OCI-LY7 (cell line): ENCODE measurements around the gene RBM6. TPM values are rescaled to one million over a fixed set of nuclear protein-coding genes. Genes with fewer than 3 reads are reported as not detected.

Experiments
- BruUV-seq: library from RNA; stranded (reverse); fragments of 400-500 nt; replicated peaks from 2 replicates; lab custom pipeline; 2021; lab: Mats Ljungman, UMichigan
- CTCF ChIA-PET: fragments of 300-600 bp; sonication (Branson Sonifier 250); formaldehyde crosslinking; loops from one replicate; lab custom pipeline; 2022; ENCODE audit warnings: antibody characterized with exemption; ENCODE audit not compliant: unreplicated experiment; lab: Charles Lee
- POLR2A ChIA-PET: fragments of 300-600 bp; sonication (Branson Sonifier 250); formaldehyde crosslinking; loops from one replicate; lab custom pipeline; 2022; ENCODE audit warnings: antibody characterized with exemption; lab: Charles Lee
- DNase-seq: peaks from one replicate; pipeline ENCODE4 v3.0.0-alpha.2; 2015; ENCODE audit warnings: low spot score
- H2AFZ ChIP-seq: fragments of 200-600 bp; sonication (generic), shearing (Covaris generic); 2 replicates; pipeline ENCODE4 v1.6.1; 2014; ENCODE audit warnings: mild to moderate bottlenecking, antibody characterized with exemption, low read length, moderate library complexity
- H3K27ac ChIP-seq: fragments of 200-600 bp; sonication (generic); 2 replicates; pipeline ENCODE4 v1.5.1; 2014; ENCODE audit warnings: mixed run types, low read depth, mild to moderate bottlenecking, moderate library complexity, low read length, inconsistent platforms; ENCODE audit not compliant: poor library complexity, severe bottlenecking
- H3K36me3 ChIP-seq: fragments of 200-600 bp; sonication (generic); 2 replicates; pipeline ENCODE4 v1.6.1; 2014; ENCODE audit warnings: mild to moderate bottlenecking, antibody characterized with exemption, low read length, moderate library complexity, mixed read lengths; ENCODE audit not compliant: insufficient read depth
- H3K4me1 ChIP-seq: fragments of 200-600 bp; sonication (generic); 2 replicates; pipeline ENCODE4 v1.5.1; 2014; ENCODE audit warnings: mild to moderate bottlenecking, low read length; ENCODE audit not compliant: insufficient read depth, poor library complexity, severe bottlenecking
- H3K4me2 ChIP-seq: fragments of 200-600 bp; sonication (generic); 2 replicates; pipeline ENCODE4 v1.6.1; 2014; ENCODE audit warnings: mild to moderate bottlenecking, low read length
- H3K4me3 ChIP-seq: fragments of 200-600 bp; sonication (generic); 2 replicates; pipeline ENCODE4 v1.5.1; 2014; ENCODE audit warnings: mild to moderate bottlenecking, low read depth, low read length; ENCODE audit not compliant: poor library complexity, severe bottlenecking
- H3K79me2 ChIP-seq: fragments of 200-600 bp; sonication (generic); 2 replicates; pipeline ENCODE4 v1.6.1; 2016; ENCODE audit warnings: low read depth, mild to moderate bottlenecking, low read length, moderate library complexity, mixed read lengths; ENCODE audit not compliant: insufficient read depth
- H3K9me2 ChIP-seq: fragments of 200-600 bp; sonication (generic); 2 replicates; pipeline ENCODE4 v1.6.1; 2016; ENCODE audit warnings: mild to moderate bottlenecking, low read length, mixed read lengths; ENCODE audit not compliant: insufficient read depth
- H3K9me3 ChIP-seq: fragments of 200-600 bp; sonication (generic); 2 replicates; pipeline ENCODE4 v1.6.1; 2014; ENCODE audit warnings: mild to moderate bottlenecking, mixed run types, low read length, mixed read lengths
- H4K20me1 ChIP-seq: fragments of 200-600 bp; sonication (generic); 2 replicates; pipeline ENCODE4 v1.6.1; 2014; ENCODE audit warnings: mild to moderate bottlenecking, antibody characterized with exemption, low read length, moderate library complexity, mixed read lengths; ENCODE audit not compliant: insufficient read depth
- EZH2phosphoT487 ChIP-seq: fragments of 200-600 bp; sonication (generic); IDR thresholded peaks from 2 replicates; pipeline ENCODE4 v1.6.1; 2018; ENCODE audit warnings: low read depth, borderline replicate concordance, mild to moderate bottlenecking, mixed run types, antibody characterized with exemption, low read length, moderate library complexity, mixed read lengths
- intact Hi-C: fragments of 100-400 bp; cut with micrococcal nuclease; formaldehyde crosslinking; loops from one replicate; pipeline ENCODE4 v1.10.0; 2022; ENCODE audit not compliant: unreplicated experiment
- total RNA-seq, 2 experiments: library from RNA; depleted of rRNA in 1 of 2; stranded (reverse); fragments of >200 nt in 1 of 2; shearing (Covaris generic) in 1 of 2; gene quantifications; 2 replicates each; pipeline ENCODE4 v1.2.3, GENCODE V29; 2014 to 2022
- TF ChIP-seq, protein P1 (sequence below): fragments of 200-600 bp; sonication (generic); conservative IDR thresholded peaks from 2 replicates; pipeline ENCODE4 v1.5.1; 2014; ENCODE audit warnings: mild to moderate bottlenecking, antibody characterized with exemption, low read length, moderate library complexity, mixed read lengths

RBM6 gene
- total RNA-seq, 2 experiments from 2014 or later, result 83.7 to 185 TPM

DNA sequence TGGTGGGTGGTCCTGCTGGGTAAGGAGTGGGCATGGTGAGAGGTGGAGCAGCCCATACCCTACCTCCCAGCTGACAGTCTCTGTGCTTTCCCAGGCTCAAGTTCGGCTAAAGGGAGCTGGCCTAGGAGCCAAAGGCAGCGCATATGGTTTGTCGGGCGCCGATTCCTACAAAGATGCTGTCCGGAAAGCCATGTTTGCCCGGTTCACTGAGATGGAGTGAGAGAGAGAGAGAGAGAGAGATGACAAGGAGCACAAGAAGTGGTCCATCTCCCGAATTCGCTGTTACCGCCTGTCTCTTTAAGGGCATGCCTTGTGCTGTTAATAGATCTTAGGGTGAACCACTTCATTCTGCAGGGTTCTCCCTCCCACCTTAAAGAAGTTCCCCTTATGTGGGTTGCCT lies 178.3 kb downstream of the RBM6 start:
- Histone ChIP-seq H4K20me1 (no peaks in the 10 kb centered on the region), H3K9me2 (no peaks in the 10 kb centered on the region), H3K27ac (no peak overlapping the region), H3K4me3 (no peak overlapping the region), H3K79me2 (no peaks in the 10 kb centered on the region), H3K9me3 (no peaks in the 10 kb centered on the region), H3K36me3 (peaks cover 93% of the 10 kb centered on the region), H3K4me2 (no peak overlapping the region), H3K4me1 (no peaks in the 10 kb centered on the region), H2AFZ (no peak overlapping the region)
- intact Hi-C loops, result no loop called here
- BruUV-seq, result no TSS peak
- no peak for DNase-seq
- TF ChIP-seq, protein P1, sequence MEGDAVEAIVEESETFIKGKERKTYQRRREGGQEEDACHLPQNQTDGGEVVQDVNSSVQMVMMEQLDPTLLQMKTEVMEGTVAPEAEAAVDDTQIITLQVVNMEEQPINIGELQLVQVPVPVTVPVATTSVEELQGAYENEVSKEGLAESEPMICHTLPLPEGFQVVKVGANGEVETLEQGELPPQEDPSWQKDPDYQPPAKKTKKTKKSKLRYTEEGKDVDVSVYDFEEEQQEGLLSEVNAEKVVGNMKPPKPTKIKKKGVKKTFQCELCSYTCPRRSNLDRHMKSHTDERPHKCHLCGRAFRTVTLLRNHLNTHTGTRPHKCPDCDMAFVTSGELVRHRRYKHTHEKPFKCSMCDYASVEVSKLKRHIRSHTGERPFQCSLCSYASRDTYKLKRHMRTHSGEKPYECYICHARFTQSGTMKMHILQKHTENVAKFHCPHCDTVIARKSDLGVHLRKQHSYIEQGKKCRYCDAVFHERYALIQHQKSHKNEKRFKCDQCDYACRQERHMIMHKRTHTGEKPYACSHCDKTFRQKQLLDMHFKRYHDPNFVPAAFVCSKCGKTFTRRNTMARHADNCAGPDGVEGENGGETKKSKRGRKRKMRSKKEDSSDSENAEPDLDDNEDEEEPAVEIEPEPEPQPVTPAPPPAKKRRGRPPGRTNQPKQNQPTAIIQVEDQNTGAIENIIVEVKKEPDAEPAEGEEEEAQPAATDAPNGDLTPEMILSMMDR, result no peak
- no peak for TF ChIP-seq EZH2phosphoT487
- ChIA-PET POLR2A (interaction anchor here (1.4 kb wide), 1 partner anchor 11 kb away, joined by 4 read pairs; no protein-coding TSS in a partner anchor), CTCF (interaction anchor here (0.6 kb wide), 1 partner anchor 74 kb away, joined by 4 read pairs; no protein-coding TSS in a partner anchor)

DNA sequence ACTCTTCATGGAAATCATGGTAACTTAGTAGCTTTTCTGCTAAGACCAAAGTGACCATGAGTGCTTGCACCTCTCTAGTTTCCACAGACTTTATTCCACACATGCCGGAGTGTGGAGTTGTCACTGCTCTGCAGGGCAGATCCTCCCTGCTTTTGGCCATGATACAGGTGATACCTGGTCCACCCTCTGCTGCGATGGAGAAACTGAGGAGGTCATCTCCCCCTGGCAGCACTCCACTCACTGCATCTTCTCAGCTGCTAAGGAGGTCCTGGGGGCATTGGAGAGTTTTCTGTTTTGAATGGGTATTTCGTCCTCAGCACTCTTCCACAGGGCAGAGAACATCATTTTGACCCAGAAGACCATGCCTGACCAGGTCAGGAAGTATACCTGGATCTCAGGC lies 179.8 kb downstream of the RBM6 start:
- no peaks in the 10 kb centered on the region for H3K79me2 ChIP-seq
- POLR2A ChIA-PET, result no interaction called here
- no peaks in the 10 kb centered on the region for H3K9me3 ChIP-seq
- H3K9me2 ChIP-seq, result no peaks in the 10 kb centered on the region
- H3K4me2 ChIP-seq, result no peak overlapping the region
- intact Hi-C loops, result loop anchor here (2.0 kb wide), 1 partner anchor 153 kb away; no protein-coding TSS in a partner anchor
- H4K20me1 ChIP-seq, result no peaks in the 10 kb centered on the region
- H3K4me1 ChIP-seq, result no peaks in the 10 kb centered on the region
- TF ChIP-seq, protein P1, result no peak
- no peak for TF ChIP-seq EZH2phosphoT487
- no peak overlapping the region for H3K4me3 ChIP-seq
- CTCF ChIA-PET, result no interaction called here
- no TSS peak for BruUV-seq
- DNase-seq, result no peak
- H3K27ac ChIP-seq, result no peak overlapping the region
- H3K36me3 ChIP-seq, result peaks cover 77% of the 10 kb centered on the region
- H2AFZ ChIP-seq, result no peak overlapping the region

DNA sequence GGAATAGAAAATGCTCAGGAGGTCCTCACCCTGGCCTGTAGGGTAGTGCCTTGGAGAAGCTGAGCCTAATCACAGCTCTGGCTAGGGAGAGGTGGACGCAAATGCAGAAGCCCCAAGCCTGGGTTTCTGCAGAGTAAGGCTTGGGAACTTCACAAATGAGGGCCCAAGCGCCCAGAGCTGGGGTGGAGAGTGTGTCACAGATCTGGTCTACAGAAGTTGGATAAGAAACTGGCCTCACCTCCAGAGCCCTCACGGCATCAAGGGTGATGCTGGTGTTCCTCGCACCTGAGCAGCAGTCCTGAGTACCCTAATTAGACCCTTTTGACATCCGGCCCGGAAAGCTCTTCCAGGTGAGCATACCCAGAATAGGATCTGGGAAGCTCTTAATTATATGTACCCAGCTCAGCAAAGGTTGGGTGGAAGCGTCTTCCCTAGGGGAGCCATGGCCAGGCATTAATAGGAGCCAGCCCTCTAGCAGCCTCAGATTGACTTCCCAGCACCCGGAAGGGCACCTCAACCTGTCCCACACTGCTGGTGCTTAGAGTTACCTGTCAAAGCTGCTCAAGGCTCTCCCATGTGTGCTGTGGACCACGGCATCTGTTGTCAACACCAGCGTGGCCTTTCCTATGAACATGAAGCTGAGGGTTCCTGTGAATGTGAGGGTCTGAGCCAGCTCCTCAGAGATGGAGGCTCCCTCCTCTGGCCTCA lies 180.6 kb downstream of the RBM6 start:
- Histone ChIP-seq H3K36me3 (peaks cover 70% of the 10 kb centered on the region), H3K27ac (no peak overlapping the region), H3K4me2 (no peak overlapping the region), H2AFZ (no peak overlapping the region), H3K79me2 (no peaks in the 10 kb centered on the region), H3K9me2 (no peaks in the 10 kb centered on the region), H3K9me3 (no peaks in the 10 kb centered on the region), H3K4me3 (no peak overlapping the region), H3K4me1 (no peaks in the 10 kb centered on the region), H4K20me1 (no peaks in the 10 kb centered on the region)
- BruUV-seq, result no TSS peak
- POLR2A ChIA-PET, result interaction anchor here (0.6 to 0.9 kb wide), 2 partner anchors 13 to 18 kb away, joined by 4 to 8 read pairs; no protein-coding TSS in a partner anchor
- TF ChIP-seq, protein P1, result no peak
- TF ChIP-seq EZH2phosphoT487, result no peak
- no peak for DNase-seq
- CTCF ChIA-PET, result no interaction called here
- intact Hi-C loops, result loop anchor here (1.0 to 2.0 kb wide), 3 partner anchors 69 to 152 kb away; no protein-coding TSS in a partner anchor
